K562 (cell line): ENCODE measurements around the gene CLCF1. TPM values are rescaled to one million over a fixed set of nuclear protein-coding genes. Genes with fewer than 3 reads are reported as not detected.

Experiments
- ATAC-seq: fragments of 200-7000 bp; cut with Tn5 transposase; 3 replicates; pipeline ENCODE4 v1.9.1; 2020; ENCODE audit warnings: moderate library complexity
- BruUV-seq: library from RNA; stranded (reverse); fragments of 400-500 nt; replicated peaks from 2 replicates; lab custom pipeline; 2021; lab: Mats Ljungman, UMichigan
- CTCF ChIA-PET: fragments of 300-600 bp; formaldehyde crosslinking; extraction: SDS; loops from one replicate; lab custom pipeline; 2021; ENCODE audit warnings: low intra/inter-chr PET ratio; lab: Yijun Ruan, JAX
- POLR2A ChIA-PET: fragments of 300-600, 350-650 bp; sonication (Branson Sonifier 250); formaldehyde crosslinking; extraction: SDS; loops from one replicate; lab custom pipeline; 2021; ENCODE audit warnings: antibody characterized with exemption, inconsistent platforms; lab: Yijun Ruan, JAX
- DNase-seq, 4 experiments: peaks; one replicate each; pipeline versions ENCODE4 v3.0.0 to v3.0.0-alpha.2; 2011 to 2018; ENCODE audit warnings: low spot score in 3 of 4, mixed read lengths in 3 of 4; ENCODE audit errors: extremely low read depth in 1 of 4
- FAIRE-seq: peaks from 2 replicates; lab custom pipeline; 2011; peaks lifted over from hg19 to GRCh38; lab: Jason Lieb, UNC
- H2AFZ ChIP-seq: 2 replicates; pipeline ENCODE4 v1.6.0; 2011; ENCODE audit warnings: low read depth, low read length, control low read depth, inconsistent platforms
- H3K27ac ChIP-seq: fragments of 200-600 bp; 3 replicates; pipeline ENCODE4 v1.8.0; 2011; ENCODE audit warnings: low read depth, mild to moderate bottlenecking, control low read depth, inconsistent platforms, low read length, moderate library complexity, mixed read lengths; ENCODE audit errors: extremely low read depth
- H3K27me3 ChIP-seq, 2 experiments: fragments of 300-600 bp in 1 of 2; 2 replicates in 1 of 2; 3 replicates in 1 of 2; pipeline versions ENCODE4 v1.6.0 to v1.8.0; 2011; ENCODE audit warnings: inconsistent platforms in 2 of 2, low read length in 2 of 2, mild to moderate bottlenecking in 1 of 2, mixed read lengths in 1 of 2, moderate library complexity in 1 of 2; ENCODE audit not compliant: control insufficient read depth in 2 of 2, insufficient read depth in 2 of 2
- H3K36me3 ChIP-seq: fragments of 300-600 bp; 3 replicates; pipeline ENCODE4 v1.8.0; 2011; ENCODE audit warnings: mild to moderate bottlenecking, low read length, inconsistent platforms; ENCODE audit not compliant: control insufficient read depth, insufficient read depth
- H3K4me1 ChIP-seq, 2 experiments: fragments of 200-600 bp in 1 of 2; replicated peaks in 1 of 2; 2 replicates in 1 of 2; 3 replicates in 1 of 2; pipeline versions ENCODE4 v1.5.1 to v1.8.0; 2011; ENCODE audit warnings: inconsistent platforms in 2 of 2, low read length in 2 of 2, mild to moderate bottlenecking in 1 of 2, mixed read lengths in 1 of 2, moderate library complexity in 1 of 2; ENCODE audit not compliant: control insufficient read depth in 2 of 2, insufficient read depth in 2 of 2
- H3K4me2 ChIP-seq: 2 replicates; pipeline ENCODE4 v1.6.1; 2011; ENCODE audit warnings: low read length, control low read depth, inconsistent platforms, mixed read lengths; ENCODE audit not compliant: insufficient read depth
- H3K4me3 ChIP-seq: fragments of 200-600 bp; sonication (generic), shearing (Covaris generic); 2 replicates; pipeline ENCODE4 v1.5.1; 2016; ENCODE audit warnings: control low read depth, inconsistent platforms
- H3K79me2 ChIP-seq: fragments of 200-600 bp; 3 replicates; pipeline ENCODE4 v1.8.0; 2011; ENCODE audit warnings: low read length, inconsistent platforms; ENCODE audit not compliant: control insufficient read depth, insufficient read depth
- H3K9ac ChIP-seq, 2 experiments: 2 replicates each; pipeline versions ENCODE4 v1.6.0 to v1.6.1; 2011; ENCODE audit warnings: low read depth in 2 of 2, low read length in 2 of 2, control low read depth in 1 of 2, inconsistent platforms in 1 of 2, mild to moderate bottlenecking in 1 of 2, mixed read lengths in 1 of 2; ENCODE audit not compliant: insufficient read depth in 1 of 2
- H3K9me1 ChIP-seq: one replicate; pipeline ENCODE4 v1.6.0; 2011; ENCODE audit warnings: inconsistent platforms, mild to moderate bottlenecking, low read length, moderate library complexity; ENCODE audit not compliant: control insufficient read depth, insufficient read depth
- H3K9me3 ChIP-seq: replicated peaks from 2 replicates; pipeline ENCODE4 v1.5.1; 2011; ENCODE audit warnings: low read depth, low read length, inconsistent platforms; ENCODE audit not compliant: control insufficient read depth, insufficient read depth
- H4K20me1 ChIP-seq: replicated peaks from 2 replicates; pipeline ENCODE4 v1.6.1; 2011; ENCODE audit warnings: low read length, inconsistent platforms, mixed read lengths; ENCODE audit not compliant: control insufficient read depth, insufficient read depth
- CEBPB ChIP-seq: fragments of 450-650 bp; IDR thresholded peaks from 2 replicates; pipeline ENCODE4 v1.6.1; 2016; ENCODE audit warnings: missing genetic modification characterization, missing compliant biosample characterization
- E4F1 ChIP-seq: fragments of 250-450 bp; sonication (Bioruptor Pico); IDR thresholded peaks from 2 replicates; pipeline ENCODE4 v1.5.0; 2021; ENCODE audit warnings: mild to moderate bottlenecking, borderline replicate concordance
- GATAD2B ChIP-seq: fragments of 450-650 bp; IDR thresholded peaks from 2 replicates; pipeline ENCODE4 v1.6.1; 2017; ENCODE audit warnings: mild to moderate bottlenecking, borderline replicate concordance
- MTA2 ChIP-seq: fragments of 450-650 bp; IDR thresholded peaks from 2 replicates; pipeline ENCODE4 v1.6.1; 2016; ENCODE audit warnings: low read depth
- MYC ChIP-seq, 2 experiments: fragments of 250-450 bp in 1 of 2; sonication (Bioruptor Pico) in 1 of 2; IDR thresholded peaks; 2 replicates each; pipeline versions ENCODE4 v1.5.1 to v1.6.1; 2012 to 2021; ENCODE audit warnings: low read depth in 2 of 2, borderline replicate concordance in 1 of 2, improper control_type of control experiment in 1 of 2, low read length in 1 of 2, mild to moderate bottlenecking in 1 of 2, moderate library complexity in 1 of 2
- NONO ChIP-seq, 2 experiments: fragments of 200-400 bp in 1 of 2; fragments of 450-650 bp in 1 of 2; formaldehyde crosslinking in 1 of 2; IDR thresholded peaks; 2 replicates each; pipeline ENCODE4 v1.6.1; 2017; ENCODE audit warnings: low read depth in 2 of 2, mild to moderate bottlenecking in 2 of 2, moderate library complexity in 2 of 2, low read length in 1 of 2
- RBFOX2 ChIP-seq: fragments of 200-400 bp; formaldehyde crosslinking; IDR thresholded peaks from 2 replicates; pipeline ENCODE4 v1.6.1; 2017; ENCODE audit warnings: low read depth, mild to moderate bottlenecking, low read length, moderate library complexity
- RFX1 ChIP-seq: fragments of 450-650 bp; IDR thresholded peaks from 2 replicates; pipeline ENCODE4 v1.6.1; 2016; ENCODE audit warnings: mild to moderate bottlenecking, moderate library complexity
- SOX6 ChIP-seq: fragments of 450-650 bp; IDR thresholded peaks from 2 replicates; pipeline ENCODE4 v1.6.1; 2014; ENCODE audit warnings: mild to moderate bottlenecking
- ZNF217 ChIP-seq: sonication (generic); formaldehyde crosslinking; IDR thresholded peaks from 2 replicates; pipeline ENCODE4 v1.8.0; 2022; ENCODE audit warnings: mild to moderate bottlenecking, missing genetic modification reagents
- ZNF263 ChIP-seq: sonication (generic); formaldehyde crosslinking; IDR thresholded peaks from 2 replicates; pipeline ENCODE4 v1.8.0; 2022; ENCODE audit warnings: mild to moderate bottlenecking, missing genetic modification reagents, borderline replicate concordance
- WGBS: fragments of 100-300 bp; shearing (Covaris generic); methylation state at CpG from one replicate; pipeline ENCODE4 v1.1.6; 2016; ENCODE audit warnings: low coverage, mixed read lengths; ENCODE audit not compliant: insufficient coverage; ENCODE audit errors: missing lambda C conversion rate; 5-methylcytosine and 5-hydroxymethylcytosine counted together
- in situ Hi-C: fragments of 300-500 bp; cut with MboI; formaldehyde crosslinking; loops from 4 replicates; pipeline ENCODE4 v1.15.0; 2018; ENCODE audit warnings: inconsistent platforms, mixed read lengths
- intact Hi-C: fragments of 100-400 bp; cut with micrococcal nuclease; formaldehyde crosslinking; loops from 2 replicates; pipeline ENCODE4 v1.14.2; 2022
- polyA plus RNA-seq, 8 experiments: library from polyadenylated mRNA; depleted of rRNA in 4 of 8; stranded (reverse) in 5 of 8; unstranded in 3 of 8; fragments of >200 nt; fragmentation: Nextera tagmentation in 2 of 8; fragmentation: Illumina TruSeq in 1 of 8; extraction: Ambion mirVana in 2 of 8; extraction: Trizol in 1 of 8; gene quantifications; 2 replicates each; pipeline versions ENCODE4 v1.2.1 to v1.2.3, GENCODE V29; 2011 to 2014; ENCODE audit warnings: inconsistent platforms in 1 of 8, missing spikeins in 1 of 8
- total RNA-seq, 7 experiments: library from RNA; depleted of rRNA in 6 of 7; stranded (reverse); fragments of >200 nt in 6 of 7; fragmentation: Illumina TruSeq in 2 of 7; extraction: Trizol in 2 of 7; gene quantifications; 2 replicates each; pipeline versions ENCODE4 v1.2.1 to v1.2.3, GENCODE V29; 2011 to 2021; ENCODE audit warnings: low replicate concordance in 1 of 7
- TF ChIP-seq, protein P1 (sequence below): IDR thresholded peaks from 2 replicates; pipeline ENCODE4 v1.6.1; 2016; ENCODE audit warnings: missing genetic modification characterization, missing compliant biosample characterization

The CLCF1 gene
- total and polyA plus RNA-seq, 9 of the 15 experiments (the other 6 are each of a cell fraction or from before 2014, with no cell fraction given): 0.49 to 5.8 (median 3.0) TPM

DNA sequence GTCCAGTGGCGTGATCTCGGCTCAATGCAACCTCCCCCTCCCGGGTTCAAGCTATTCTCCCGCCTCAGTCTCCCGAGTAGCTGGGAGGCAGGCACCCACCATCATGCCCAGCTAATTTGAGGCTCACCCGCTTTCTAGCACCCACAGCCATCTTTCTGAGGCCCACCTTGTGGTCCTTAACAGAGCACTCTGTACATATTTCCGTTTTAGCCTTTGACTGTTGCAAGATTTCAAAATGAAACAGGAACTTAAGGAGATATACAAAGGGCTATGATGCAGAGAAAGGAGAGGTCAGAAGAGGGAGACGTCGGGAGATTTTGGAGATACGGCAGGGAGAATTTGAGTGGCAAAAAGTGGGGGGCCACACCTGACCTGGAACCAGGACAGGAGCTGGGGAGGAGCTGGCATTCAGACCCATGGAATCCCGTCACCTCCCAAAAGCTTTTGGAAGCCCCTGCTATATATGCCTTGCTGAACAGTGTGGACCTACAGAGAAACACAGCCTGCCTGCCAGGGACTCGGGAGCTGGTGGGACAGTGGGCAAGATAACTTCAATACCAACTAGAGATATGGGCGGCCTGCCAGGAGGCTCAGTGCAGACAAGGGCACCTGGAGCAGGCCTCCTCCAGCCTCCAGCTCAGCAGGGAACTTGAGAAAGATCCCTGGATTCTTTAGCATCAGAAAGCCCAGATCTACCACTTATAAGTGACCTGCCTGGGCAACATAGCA lies 8.0 kb upstream of the CLCF1 start:
- ATAC-seq (no peak), DNase-seq (no peak), FAIRE-seq (no peak)
- no peak overlapping the region; the same call in 1 of the 2 replicates for H3K4me2 ChIP-seq
- H3K9ac ChIP-seq: peak overlapping the region in 1 of 2 experiments; percentile 49; a peak in 2 of 4 replicates
- H3K9me3 ChIP-seq: no peaks in the 10 kb centered on the region
- 55% methylated on average over 13 of the region's 13 CpGs for WGBS
- no peak for TF ChIP-seq RBFOX2
- no peak for TF ChIP-seq SOX6
- TF ChIP-seq ZNF263: 0 out of 2 replicates have a peak, but pooled peaks have one; percentile 3
- TF ChIP-seq, protein P1, sequence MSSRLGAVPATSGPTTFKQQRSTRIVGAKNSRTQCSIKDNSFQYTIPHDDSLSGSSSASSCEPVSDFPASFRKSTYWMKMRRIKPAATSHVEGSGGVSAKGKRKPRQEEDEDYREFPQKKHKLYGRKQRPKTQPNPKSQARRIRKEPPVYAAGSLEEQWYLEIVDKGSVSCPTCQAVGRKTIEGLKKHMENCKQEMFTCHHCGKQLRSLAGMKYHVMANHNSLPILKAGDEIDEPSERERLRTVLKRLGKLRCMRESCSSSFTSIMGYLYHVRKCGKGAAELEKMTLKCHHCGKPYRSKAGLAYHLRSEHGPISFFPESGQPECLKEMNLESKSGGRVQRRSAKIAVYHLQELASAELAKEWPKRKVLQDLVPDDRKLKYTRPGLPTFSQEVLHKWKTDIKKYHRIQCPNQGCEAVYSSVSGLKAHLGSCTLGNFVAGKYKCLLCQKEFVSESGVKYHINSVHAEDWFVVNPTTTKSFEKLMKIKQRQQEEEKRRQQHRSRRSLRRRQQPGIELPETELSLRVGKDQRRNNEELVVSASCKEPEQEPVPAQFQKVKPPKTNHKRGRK: no peak
- TF ChIP-seq MTA2: no peak
- peak; percentile 32; the same call in 1 of the 2 replicates for TF ChIP-seq CEBPB
- TF ChIP-seq RFX1: no peak
- TF ChIP-seq GATAD2B: no peak
- no peak for TF ChIP-seq E4F1 (CRISPR knock-in tag)
- TF ChIP-seq NONO (IDR thresholded peaks at IDR 0.05; ENCODE audit: low read depth in 2 of 2, low read length in 1 of 2): no peak
- no peak for TF ChIP-seq ZNF217 (CRISPR knock-in tag)
- no peak for TF ChIP-seq MYC (IDR thresholded peaks at IDR 0.05; ENCODE audit: low read depth, low read length)
- TF ChIP-seq MYC (CRISPR knock-in tag; IDR thresholded peaks at IDR 0.05; ENCODE audit: borderline replicate concordance, low read depth): no peak
- peak overlapping the region; percentile 44 for H2AFZ ChIP-seq
- no peaks in the 10 kb centered on the region for H3K79me2 ChIP-seq
- H4K20me1 ChIP-seq: no peaks in the 10 kb centered on the region
- intact Hi-C loops (loop anchor here (5.0 kb wide), 1 partner anchor 299 kb away; no protein-coding TSS in a partner anchor), in situ Hi-C loops (loop anchor here (5.0 kb wide), 1 partner anchor 119 kb away; no protein-coding TSS in a partner anchor)
- H3K27ac ChIP-seq: peak overlapping the region; percentile 43; the same call in 1 of the 3 replicates
- no peaks in the 10 kb centered on the region for H3K9me1 ChIP-seq
- H3K27me3 ChIP-seq: no peaks in the 10 kb centered on the region
- BruUV-seq: no TSS peak
- no peaks in the 10 kb centered on the region for H3K36me3 ChIP-seq
- ChIA-PET POLR2A (interaction anchor here (0.5 to 3.1 kb wide), 11 partner anchors 9 to 142 kb away, joined by 3 to 15 read pairs (median 4); partner anchors contain the start of genes POLD4 and RAD9A), CTCF (interaction anchor here (0.6 to 2.9 kb wide), 4 partner anchors 24 to 296 kb away, joined by 5 to 41 read pairs (median 16); partner anchors contain the start of gene POLD4)
- H3K4me1 ChIP-seq: peaks cover 39 to 47% of the 10 kb centered on the region in 2 experiments
- no peak overlapping the region for H3K4me3 ChIP-seq
